ENCODE data around the gene PALM.

- TF ChIP-seq TCF4 (CRISPR knock-in tag; IDR thresholded peaks at IDR 0.05; ENCODE audit: borderline replicate concordance) (no peak), ZNF70 (CRISPR knock-in tag; IDR thresholded peaks at IDR 0.05) (no peak), ZFP30 (CRISPR knock-in tag; IDR thresholded peaks at IDR 0.05) (no peak), CSRNP3 (CRISPR knock-in tag; IDR thresholded peaks at IDR 0.05) (no peak), PATZ1 (CRISPR knock-in tag; IDR thresholded peaks at IDR 0.05; ENCODE audit: borderline replicate concordance) (no peak)
Observed at GRCh38 chr19:778910-779653, 70.3 kb downstream of the PALM start.

All from SK-N-SH treated with all-trans-retinoic acid at 6 μM for 48 hours (cell line).